Measurements from ENCODE around the gene RAB35.

GRCh38 chr12:120125792-120126634 lies 9.5 kb upstream of the RAB35 start:
- TF ChIP-seq EP300 (IDR thresholded peaks at IDR 0.05; ENCODE audit: borderline replicate concordance) = no peak
- TF ChIP-seq, protein P1, sequence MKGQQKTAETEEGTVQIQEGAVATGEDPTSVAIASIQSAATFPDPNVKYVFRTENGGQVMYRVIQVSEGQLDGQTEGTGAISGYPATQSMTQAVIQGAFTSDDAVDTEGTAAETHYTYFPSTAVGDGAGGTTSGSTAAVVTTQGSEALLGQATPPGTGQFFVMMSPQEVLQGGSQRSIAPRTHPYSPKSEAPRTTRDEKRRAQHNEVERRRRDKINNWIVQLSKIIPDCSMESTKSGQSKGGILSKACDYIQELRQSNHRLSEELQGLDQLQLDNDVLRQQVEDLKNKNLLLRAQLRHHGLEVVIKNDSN (IDR thresholded peaks at IDR 0.05) = no peak
- TF ChIP-seq TAF1 (IDR thresholded peaks at IDR 0.05; ENCODE audit: low read depth) = no peak
- no peak for TF ChIP-seq YY1 (IDR thresholded peaks at IDR 0.05; ENCODE audit: low read depth)

Measured in Ishikawa (cell line).